VCaP (cell line): ENCODE measurements around the gene TMEM106B.
"Not testable (repeated sequence)": the region's sequence is repeated elsewhere in the genome, so short reads cannot be mapped to it uniquely, and the experiment has no call there.

ENCODE experiments used
- H3K27ac ChIP-seq: fragments of 450-650 bp; 2 replicates; pipeline ENCODE4 v1.5.1; 2017
- TF ChIP-seq, protein P1 (sequence below): fragments of 450-650 bp; conservative IDR thresholded peaks from 2 replicates; pipeline ENCODE4 v1.5.1; 2017; ENCODE audit warnings: mild to moderate bottlenecking, moderate library complexity

Gene TMEM106B

DNA sequence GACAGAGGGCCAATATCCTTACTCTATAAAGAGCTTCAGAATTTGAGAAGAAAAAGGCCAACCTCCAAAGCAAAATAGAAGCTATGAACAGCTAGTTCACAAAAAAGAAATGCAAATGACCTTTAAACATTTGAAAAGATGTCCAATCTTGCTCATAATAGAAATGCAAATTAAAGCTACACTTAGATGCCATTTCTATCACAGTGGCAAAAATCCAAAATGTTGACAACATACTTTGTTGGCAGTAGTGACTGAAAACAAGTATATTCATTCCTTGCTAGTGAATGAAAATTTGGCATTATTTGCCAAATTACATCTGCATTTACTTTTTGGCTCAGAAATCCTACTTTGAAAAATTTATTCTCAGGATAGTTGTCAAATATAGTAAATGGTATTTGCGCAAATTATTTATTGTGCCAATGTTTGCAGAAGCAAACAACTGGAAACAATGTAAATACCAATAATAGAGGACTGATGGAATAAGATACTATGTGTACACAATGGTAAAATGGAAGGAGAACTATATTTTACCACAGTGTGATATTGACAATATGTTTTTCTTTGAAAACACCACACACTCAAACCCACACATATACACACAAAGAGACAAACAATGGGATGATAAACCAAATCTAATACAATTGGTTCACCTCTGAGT, 9.4 kb downstream of the TMEM106B start:
- H3K27ac ChIP-seq, result peak overlapping the region; percentile 56
- TF ChIP-seq, protein P1, sequence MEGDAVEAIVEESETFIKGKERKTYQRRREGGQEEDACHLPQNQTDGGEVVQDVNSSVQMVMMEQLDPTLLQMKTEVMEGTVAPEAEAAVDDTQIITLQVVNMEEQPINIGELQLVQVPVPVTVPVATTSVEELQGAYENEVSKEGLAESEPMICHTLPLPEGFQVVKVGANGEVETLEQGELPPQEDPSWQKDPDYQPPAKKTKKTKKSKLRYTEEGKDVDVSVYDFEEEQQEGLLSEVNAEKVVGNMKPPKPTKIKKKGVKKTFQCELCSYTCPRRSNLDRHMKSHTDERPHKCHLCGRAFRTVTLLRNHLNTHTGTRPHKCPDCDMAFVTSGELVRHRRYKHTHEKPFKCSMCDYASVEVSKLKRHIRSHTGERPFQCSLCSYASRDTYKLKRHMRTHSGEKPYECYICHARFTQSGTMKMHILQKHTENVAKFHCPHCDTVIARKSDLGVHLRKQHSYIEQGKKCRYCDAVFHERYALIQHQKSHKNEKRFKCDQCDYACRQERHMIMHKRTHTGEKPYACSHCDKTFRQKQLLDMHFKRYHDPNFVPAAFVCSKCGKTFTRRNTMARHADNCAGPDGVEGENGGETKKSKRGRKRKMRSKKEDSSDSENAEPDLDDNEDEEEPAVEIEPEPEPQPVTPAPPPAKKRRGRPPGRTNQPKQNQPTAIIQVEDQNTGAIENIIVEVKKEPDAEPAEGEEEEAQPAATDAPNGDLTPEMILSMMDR, result no peak

DNA sequence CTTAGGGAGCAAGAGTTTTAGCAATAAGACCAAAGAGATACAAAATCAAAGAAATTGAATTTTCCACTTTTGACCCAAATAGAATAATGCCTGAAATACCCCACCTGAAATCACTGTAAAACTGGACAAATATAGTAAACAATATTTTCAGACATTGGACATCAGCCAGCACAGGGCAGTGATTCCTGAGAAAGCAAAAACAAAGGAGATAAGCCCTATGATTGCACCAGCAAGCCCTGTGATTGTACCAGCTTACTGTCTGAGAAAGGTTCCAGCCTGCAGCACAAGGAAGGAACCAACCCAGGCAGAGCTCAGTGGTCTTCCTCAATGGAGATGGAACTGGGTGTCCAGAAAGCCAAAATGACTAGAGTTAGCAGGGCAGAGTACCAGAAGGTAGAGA, 10.3 kb downstream of the TMEM106B start:
- H3K27ac ChIP-seq, result peak overlapping the region; percentile 56

DNA sequence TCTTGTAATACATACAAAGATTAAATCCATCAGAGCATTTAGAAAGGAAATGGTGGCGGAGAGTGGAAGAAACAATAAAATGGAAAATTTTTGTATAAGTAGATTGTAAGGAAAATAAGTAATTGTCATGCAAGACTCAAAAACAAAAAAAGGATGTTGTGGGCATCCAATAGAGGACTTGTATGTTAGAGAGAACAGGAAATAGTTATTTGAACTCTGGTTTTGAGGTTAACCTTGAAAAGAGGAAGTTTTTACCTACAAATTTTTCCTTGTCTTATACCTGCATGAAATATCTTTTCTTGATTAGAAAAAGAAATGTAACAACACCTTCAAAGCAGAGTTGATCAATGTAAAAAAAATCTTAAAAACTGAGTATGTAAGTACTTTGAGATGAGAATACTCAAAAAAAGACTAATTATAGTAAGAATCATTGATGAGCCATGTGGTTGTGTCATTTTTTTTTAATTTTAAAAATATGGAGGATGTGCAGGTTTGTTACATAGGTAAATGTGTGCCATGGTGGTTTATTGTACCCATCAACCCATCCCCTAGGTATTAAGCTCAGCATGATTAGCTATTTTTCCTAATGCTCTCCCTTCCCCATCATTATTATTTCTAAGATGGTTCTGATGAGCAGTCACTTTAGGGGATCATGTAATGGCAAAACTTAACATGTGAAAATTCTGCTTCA, 11.9 kb downstream of the TMEM106B start:
- H3K27ac ChIP-seq, result no peak overlapping the region
- TF ChIP-seq, protein P1, result no peak

More for the DNA sequence above, 10.3 kb downstream of the TMEM106B start:
- TF ChIP-seq, protein P1, result no peak

DNA sequence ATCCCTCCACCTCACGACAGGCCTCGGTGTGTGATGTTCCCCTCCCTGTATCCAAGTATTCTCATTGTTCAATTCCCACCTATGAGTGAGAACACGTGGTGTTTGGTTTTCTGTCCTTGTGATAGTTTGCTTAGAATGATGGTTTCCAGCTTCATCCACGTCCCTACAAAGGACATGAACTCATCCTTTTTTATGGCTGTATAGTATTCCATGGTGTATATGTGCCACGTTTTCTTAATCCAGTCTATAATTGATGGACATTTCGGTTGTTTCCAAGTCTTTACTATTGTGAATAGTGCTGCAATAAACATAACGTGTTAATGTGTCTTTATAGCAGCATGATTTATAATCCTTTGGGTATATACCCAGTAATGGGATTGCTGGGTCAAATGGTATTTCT, 13.9 kb downstream of the TMEM106B start:
- H3K27ac ChIP-seq, result not testable (repeated sequence)

DNA sequence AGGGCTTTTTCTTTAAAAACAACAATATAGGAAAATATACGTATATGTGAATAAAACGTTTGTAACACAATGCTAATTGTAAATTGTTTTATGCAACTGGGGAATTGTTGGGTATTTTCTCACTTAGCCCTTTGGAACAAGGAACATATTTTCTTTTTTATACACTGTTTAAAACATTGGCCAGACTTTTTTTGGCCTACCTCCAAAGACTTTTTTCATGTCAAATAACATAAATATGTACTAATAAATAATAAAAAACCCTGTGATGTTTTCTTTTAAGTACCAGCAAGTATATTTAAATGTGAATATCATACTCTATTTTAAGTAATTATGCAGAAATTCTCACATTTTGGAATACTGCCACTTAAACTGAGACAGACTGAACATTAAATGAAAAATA, 15.7 kb downstream of the TMEM106B start:
- TF ChIP-seq, protein P1, result no peak
- no peak overlapping the region for H3K27ac ChIP-seq

DNA sequence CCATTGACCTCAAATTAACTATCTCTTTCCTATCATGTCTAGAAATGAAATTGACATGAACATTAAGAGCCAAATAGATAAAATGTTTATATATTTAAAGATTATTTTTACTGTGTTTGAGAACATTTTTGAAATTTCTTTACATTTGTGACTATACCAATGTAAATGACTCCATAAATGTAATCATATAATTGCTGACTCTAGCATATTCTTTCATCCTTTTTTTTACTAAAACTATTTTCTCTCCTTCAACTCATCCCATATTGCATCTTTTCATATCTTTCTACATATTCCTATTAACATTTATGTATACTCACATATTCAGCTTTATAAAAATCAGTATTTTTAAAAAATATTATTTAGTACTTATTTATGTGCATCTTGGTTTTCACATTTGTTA, 16.9 kb downstream of the TMEM106B start:
- TF ChIP-seq, protein P1, result no peak
- no peak overlapping the region for H3K27ac ChIP-seq

DNA sequence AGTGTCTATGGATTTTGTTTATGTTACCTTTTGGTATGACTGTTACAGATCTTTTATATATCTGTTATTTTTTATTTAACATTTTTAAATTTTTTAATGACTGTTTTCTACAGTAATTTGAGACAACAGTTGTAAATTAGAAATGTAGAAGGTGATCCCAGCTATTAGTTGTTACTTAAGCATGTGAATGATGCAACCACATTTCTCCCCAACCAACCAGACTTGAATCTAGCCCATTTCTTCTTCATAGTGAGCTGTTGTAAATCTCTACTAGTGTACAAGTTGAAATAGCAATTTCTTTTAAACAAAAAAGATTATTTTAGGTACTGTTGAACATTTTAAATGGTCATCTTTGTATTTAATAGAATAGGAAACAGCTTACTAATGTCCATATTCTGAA, 18.0 kb downstream of the TMEM106B start:
- TF ChIP-seq, protein P1, result no peak
- H3K27ac ChIP-seq, result no peak overlapping the region

DNA sequence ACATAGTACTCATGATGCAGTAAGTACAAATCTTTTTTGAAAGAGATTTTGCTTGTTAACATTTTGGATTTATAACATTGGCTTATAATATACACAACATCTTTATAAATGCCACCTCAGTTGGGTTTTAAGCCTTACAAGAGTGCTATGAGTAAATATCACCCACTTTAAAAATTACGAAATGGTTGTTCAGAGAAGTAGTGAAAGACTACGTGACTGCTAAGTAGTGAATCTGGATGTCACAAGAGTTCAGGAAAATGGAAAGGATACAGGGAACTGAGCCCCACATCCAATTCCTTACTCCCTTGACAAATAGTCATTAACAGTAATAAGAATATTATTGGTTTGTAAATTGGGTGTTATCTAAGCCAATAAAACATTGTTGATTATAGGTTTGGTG, 20.0 kb downstream of the TMEM106B start:
- TF ChIP-seq, protein P1, result no peak

More for the DNA sequence above, 20.0 kb downstream of the TMEM106B start:
- no peak overlapping the region for H3K27ac ChIP-seq
